ENCODE results near the gene ANKS1A. TPM values are rescaled to one million over a fixed set of nuclear protein-coding genes. Genes with fewer than 3 reads are reported as not detected.

Gene ANKS1A
- total RNA-seq, 1 experiment from 2014 or later, result 14.4 TPM

- H3K4me1 ChIP-seq (ENCODE audit: control insufficient read depth, insufficient read depth, low read length), result no peaks in the 10 kb centered on the region
- H3K27me3 ChIP-seq (ENCODE audit: control insufficient read depth, insufficient read depth, low read length), result no peaks in the 10 kb centered on the region; the same call in 1 of the 2 replicates
- ATAC-seq, result no peak
- H3K4me3 ChIP-seq (ENCODE audit: low read depth in 2 of 2, low read length in 2 of 2), result no peak overlapping the region
- H3K9me3 ChIP-seq (ENCODE audit: control insufficient read depth, insufficient read depth, low read depth, low read length), result no peaks in the 10 kb centered on the region
- DNase-seq (ENCODE audit: low read depth, low spot score), result no peak
- H3K36me3 ChIP-seq (ENCODE audit: control insufficient read depth, insufficient read depth, low read length), result no peaks in the 10 kb centered on the region
- CTCF ChIA-PET, result interaction anchor here (0.5 kb wide), 1 partner anchor 176 kb away, joined by 4 read pairs; no protein-coding TSS in a partner anchor
- in situ Hi-C loops (cut with HindIII; ENCODE audit: low pct_unique_long_range_greater_than_20kb, low sequenced_read_pairs), result no loop called here
- BruUV-seq (replicated peaks), result no TSS peak
- intact Hi-C loops (cut with micrococcal nuclease; ENCODE audit: unreplicated experiment), result no loop called here
- POLR2A ChIA-PET, result interaction anchor here (0.6 to 0.7 kb wide), 2 partner anchors 413 to 442 kb away, joined by 3 to 4 read pairs; no protein-coding TSS in a partner anchor
- TF ChIP-seq POLR2AphosphoS5 (IDR thresholded peaks at IDR 0.05; ENCODE audit: low read depth, low read length) (no peak), REST (IDR thresholded peaks at IDR 0.05; ENCODE audit: insufficient read depth in 1 of 2, low read depth in 2 of 2, low read length in 1 of 2) (no peak), TCF7L2 (IDR thresholded peaks at IDR 0.05; ENCODE audit: low read depth, low read length) (no peak), CTCF (IDR thresholded peaks at IDR 0.05) (no peak), SIN3A (IDR thresholded peaks at IDR 0.05; ENCODE audit: borderline replicate concordance, insufficient read depth, low read depth, low read length) (no peak)
- no peak overlapping the region for H3K27ac ChIP-seq (ENCODE audit: low read length)
Observed at GRCh38 chr6:35124356-35124755, 235.3 kb downstream of the ANKS1A start.

GRCh38 chr6:35128042-35128441 is 239.0 kb downstream of the ANKS1A start:
- no peak for TF ChIP-seq CTCF (IDR thresholded peaks at IDR 0.05)
- TF ChIP-seq POLR2AphosphoS5 (IDR thresholded peaks at IDR 0.05; ENCODE audit: low read depth, low read length), result no peak
- no peak for TF ChIP-seq SIN3A (IDR thresholded peaks at IDR 0.05; ENCODE audit: borderline replicate concordance, insufficient read depth, low read depth, low read length)
- TF ChIP-seq TCF7L2 (IDR thresholded peaks at IDR 0.05; ENCODE audit: low read depth, low read length), result no peak
- TF ChIP-seq REST (IDR thresholded peaks at IDR 0.05; ENCODE audit: insufficient read depth in 1 of 2, low read depth in 2 of 2, low read length in 1 of 2), result no peak
- ATAC-seq (no peak; the same call in 1 of the 2 replicates), DNase-seq (ENCODE audit: low read depth, low spot score) (no peak)
- POLR2A ChIA-PET, result no interaction called here
- H3K27me3 ChIP-seq (ENCODE audit: control insufficient read depth, insufficient read depth, low read length), result no peaks in the 10 kb centered on the region; the same call in 1 of the 2 replicates
- BruUV-seq (replicated peaks), result no TSS peak
- H3K36me3 ChIP-seq (ENCODE audit: control insufficient read depth, insufficient read depth, low read length), result no peaks in the 10 kb centered on the region
- H3K9me3 ChIP-seq (ENCODE audit: control insufficient read depth, insufficient read depth, low read depth, low read length), result no peaks in the 10 kb centered on the region
- in situ Hi-C loops (cut with HindIII; ENCODE audit: low pct_unique_long_range_greater_than_20kb, low sequenced_read_pairs), result no loop called here
- CTCF ChIA-PET, result interaction anchor here (1.9 kb wide), 1 partner anchor 12 kb away, joined by 4 read pairs; no protein-coding TSS in a partner anchor
- no peaks in the 10 kb centered on the region for H3K4me1 ChIP-seq (ENCODE audit: control insufficient read depth, insufficient read depth, low read length)
- intact Hi-C loops (cut with micrococcal nuclease; ENCODE audit: unreplicated experiment), result no loop called here
- no peak overlapping the region for H3K27ac ChIP-seq (ENCODE audit: low read length)
- no peak overlapping the region for H3K4me3 ChIP-seq (ENCODE audit: low read depth in 2 of 2, low read length in 2 of 2)
